Femur (tissue), 1 donor: ENCODE data around the gene PSAP.

Source experiments
- DNase-seq: peaks from one replicate; pipeline ENCODE4 v3.0.0-alpha.2; 2017

Gene PSAP

GRCh38 chr10:71844084-71844483 lies 7.0 kb downstream of the PSAP start:
- DNase-seq: no peak

- DNase-seq: no peak
These were observed 8.0 kb downstream of the PSAP start for GRCh38 chr10:71842856-71843686.

- no peak for DNase-seq
These were observed 8.6 kb downstream of the PSAP start for GRCh38 chr10:71842422-71842821.

GRCh38 chr10:71840958-71841335 lies 10.1 kb downstream of the PSAP start:
- DNase-seq: no peak

- peak; percentile 82 for DNase-seq
These were observed 10.7 kb downstream of the PSAP start for GRCh38 chr10:71840177-71840957.

- DNase-seq: no peak
These were observed 12.5 kb downstream of the PSAP start for GRCh38 chr10:71838264-71839211.

GRCh38 chr10:71837098-71837827 lies 13.8 kb downstream of the PSAP start:
- no peak for DNase-seq

GRCh38 chr10:71836596-71836974 lies 14.5 kb downstream of the PSAP start:
- DNase-seq: no peak

- peak; percentile 77 for DNase-seq
These were observed 15.1 kb downstream of the PSAP start for GRCh38 chr10:71835671-71836595.

- DNase-seq: no peak
These were observed 16.7 kb downstream of the PSAP start for GRCh38 chr10:71834343-71834674.

- DNase-seq: no peak
These were observed 17.4 kb downstream of the PSAP start for GRCh38 chr10:71833451-71834342.

GRCh38 chr10:71832967-71833366 lies 18.1 kb downstream of the PSAP start:
- DNase-seq: no peak

- no peak for DNase-seq
These were observed 19.2 kb downstream of the PSAP start for GRCh38 chr10:71831646-71832552.

- DNase-seq: no peak
These were observed 20.3 kb downstream of the PSAP start for GRCh38 chr10:71830726-71831125.

- DNase-seq: no peak
These were observed 21.2 kb downstream of the PSAP start for GRCh38 chr10:71829896-71830295.

- DNase-seq: no peak
These were observed 21.9 kb downstream of the PSAP start for GRCh38 chr10:71829171-71829570.

GRCh38 chr10:71828702-71829101 lies 22.3 kb downstream of the PSAP start:
- DNase-seq: no peak

GRCh38 chr10:71827852-71828251 lies 23.2 kb downstream of the PSAP start:
- no peak for DNase-seq

GRCh38 chr10:71825217-71825616 lies 25.8 kb downstream of the PSAP start:
- no peak for DNase-seq
